ENCODE data around the gene TMEM151B. TPM values are rescaled to one million over a fixed set of nuclear protein-coding genes. Genes with fewer than 3 reads are reported as not detected.

TMEM151B gene
- total and polyA plus RNA-seq, 2 of the 13 experiments (the other 11 are each of a cell fraction or from before 2014, with no cell fraction given) = not detected

DNA sequence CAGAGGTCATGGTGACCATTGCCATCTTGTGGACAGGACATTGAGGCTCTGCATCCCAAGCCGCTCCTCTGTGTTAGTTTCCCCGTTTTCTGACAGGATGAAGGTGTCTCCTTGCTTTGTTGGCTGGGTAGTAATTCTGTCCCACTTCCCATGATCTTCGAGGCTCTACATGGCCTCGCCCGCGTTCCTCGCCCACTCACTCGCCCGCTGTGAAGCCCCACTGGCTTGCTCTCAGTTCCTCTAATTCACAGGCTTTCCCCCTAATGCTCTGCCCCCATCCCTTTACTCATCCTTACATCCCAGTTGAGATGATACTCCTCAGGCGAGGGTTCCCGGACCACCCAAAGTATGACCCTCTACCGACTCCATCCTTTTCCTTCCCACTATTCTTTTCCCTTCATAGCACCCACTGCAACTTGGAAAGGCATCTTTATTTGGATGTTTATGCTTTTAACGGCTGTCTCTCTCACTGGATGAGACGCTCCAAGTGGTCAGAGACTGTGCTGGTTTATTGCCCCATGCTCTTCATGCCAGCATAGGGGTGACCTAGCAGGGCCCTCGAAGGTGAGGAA, 12.4 kb upstream of the TMEM151B start (continued):
- TF ChIP-seq, protein P1, sequence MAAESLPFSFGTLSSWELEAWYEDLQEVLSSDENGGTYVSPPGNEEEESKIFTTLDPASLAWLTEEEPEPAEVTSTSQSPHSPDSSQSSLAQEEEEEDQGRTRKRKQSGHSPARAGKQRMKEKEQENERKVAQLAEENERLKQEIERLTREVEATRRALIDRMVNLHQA (CRISPR knock-in tag; IDR thresholded peaks at IDR 0.05) = no peak
- TF ChIP-seq MAFG (CRISPR knock-in tag; IDR thresholded peaks at IDR 0.05) = no peak
- no peak for TF ChIP-seq ZNF10 (CRISPR knock-in tag; IDR thresholded peaks at IDR 0.05; ENCODE audit: borderline replicate concordance, low read depth)
- no peak for TF ChIP-seq ZNF260 (CRISPR knock-in tag; IDR thresholded peaks at IDR 0.05; ENCODE audit: borderline replicate concordance, low read depth)
- TF ChIP-seq, protein P2, sequence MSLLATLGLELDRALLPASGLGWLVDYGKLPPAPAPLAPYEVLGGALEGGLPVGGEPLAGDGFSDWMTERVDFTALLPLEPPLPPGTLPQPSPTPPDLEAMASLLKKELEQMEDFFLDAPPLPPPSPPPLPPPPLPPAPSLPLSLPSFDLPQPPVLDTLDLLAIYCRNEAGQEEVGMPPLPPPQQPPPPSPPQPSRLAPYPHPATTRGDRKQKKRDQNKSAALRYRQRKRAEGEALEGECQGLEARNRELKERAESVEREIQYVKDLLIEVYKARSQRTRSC (CRISPR knock-in tag; IDR thresholded peaks at IDR 0.05; ENCODE audit: low read depth) = 0 out of 2 replicates have a peak, but pooled peaks have one; percentile 19
- TF ChIP-seq ZNF124 (CRISPR knock-in tag; IDR thresholded peaks at IDR 0.05) = 0 out of 2 replicates have a peak, but pooled peaks have one; percentile 6
- TF ChIP-seq TARDBP (CRISPR knock-in tag; IDR thresholded peaks at IDR 0.05) = no peak
- TF ChIP-seq, protein P3, sequence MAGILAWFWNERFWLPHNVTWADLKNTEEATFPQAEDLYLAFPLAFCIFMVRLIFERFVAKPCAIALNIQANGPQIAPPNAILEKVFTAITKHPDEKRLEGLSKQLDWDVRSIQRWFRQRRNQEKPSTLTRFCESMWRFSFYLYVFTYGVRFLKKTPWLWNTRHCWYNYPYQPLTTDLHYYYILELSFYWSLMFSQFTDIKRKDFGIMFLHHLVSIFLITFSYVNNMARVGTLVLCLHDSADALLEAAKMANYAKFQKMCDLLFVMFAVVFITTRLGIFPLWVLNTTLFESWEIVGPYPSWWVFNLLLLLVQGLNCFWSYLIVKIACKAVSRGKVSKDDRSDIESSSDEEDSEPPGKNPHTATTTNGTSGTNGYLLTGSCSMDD (CRISPR knock-in tag; IDR thresholded peaks at IDR 0.05) = no peak
- no peak for TF ChIP-seq FOXM1 (CRISPR knock-in tag; IDR thresholded peaks at IDR 0.05)
- no peak for TF ChIP-seq ZNF850 (CRISPR knock-in tag; conservative IDR thresholded peaks at IDR 0.05)
- no peak for TF ChIP-seq KMT2A (CRISPR knock-in tag; IDR thresholded peaks at IDR 0.05)
- TF ChIP-seq ZNF556 (CRISPR knock-in tag; IDR thresholded peaks at IDR 0.05; ENCODE audit: borderline replicate concordance) = no peak
- TF ChIP-seq NFIC (IDR thresholded peaks at IDR 0.05; ENCODE audit: low read length) = no peak
- TF ChIP-seq, protein P4, sequence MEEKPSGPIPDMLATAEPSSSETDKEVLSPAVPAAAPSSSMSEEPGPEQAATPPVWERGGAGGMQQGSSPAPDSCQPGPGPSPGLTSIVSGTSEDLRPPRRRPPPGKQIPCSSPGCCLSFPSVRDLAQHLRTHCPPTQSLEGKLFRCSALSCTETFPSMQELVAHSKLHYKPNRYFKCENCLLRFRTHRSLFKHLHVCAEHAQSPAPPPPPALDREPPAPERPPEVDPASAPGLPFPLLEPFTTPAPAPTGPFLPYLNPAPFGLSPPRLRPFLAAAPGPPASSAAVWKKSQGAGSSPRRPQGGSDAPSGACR (CRISPR knock-in tag; IDR thresholded peaks at IDR 0.05) = 0 out of 2 replicates have a peak, but pooled peaks have one; percentile 3
- TF ChIP-seq RELA (CRISPR knock-in tag; IDR thresholded peaks at IDR 0.05) = no peak
- no peak for TF ChIP-seq ZNF670 (CRISPR knock-in tag; IDR thresholded peaks at IDR 0.05; ENCODE audit: borderline replicate concordance)
- no peak for TF ChIP-seq PHB2 (IDR thresholded peaks at IDR 0.05; ENCODE audit: partially characterized antibody)
- TF ChIP-seq, protein P5, sequence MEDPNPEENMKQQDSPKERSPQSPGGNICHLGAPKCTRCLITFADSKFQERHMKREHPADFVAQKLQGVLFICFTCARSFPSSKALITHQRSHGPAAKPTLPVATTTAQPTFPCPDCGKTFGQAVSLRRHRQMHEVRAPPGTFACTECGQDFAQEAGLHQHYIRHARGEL (CRISPR knock-in tag; IDR thresholded peaks at IDR 0.05) = no peak
- TF ChIP-seq, protein P6, sequence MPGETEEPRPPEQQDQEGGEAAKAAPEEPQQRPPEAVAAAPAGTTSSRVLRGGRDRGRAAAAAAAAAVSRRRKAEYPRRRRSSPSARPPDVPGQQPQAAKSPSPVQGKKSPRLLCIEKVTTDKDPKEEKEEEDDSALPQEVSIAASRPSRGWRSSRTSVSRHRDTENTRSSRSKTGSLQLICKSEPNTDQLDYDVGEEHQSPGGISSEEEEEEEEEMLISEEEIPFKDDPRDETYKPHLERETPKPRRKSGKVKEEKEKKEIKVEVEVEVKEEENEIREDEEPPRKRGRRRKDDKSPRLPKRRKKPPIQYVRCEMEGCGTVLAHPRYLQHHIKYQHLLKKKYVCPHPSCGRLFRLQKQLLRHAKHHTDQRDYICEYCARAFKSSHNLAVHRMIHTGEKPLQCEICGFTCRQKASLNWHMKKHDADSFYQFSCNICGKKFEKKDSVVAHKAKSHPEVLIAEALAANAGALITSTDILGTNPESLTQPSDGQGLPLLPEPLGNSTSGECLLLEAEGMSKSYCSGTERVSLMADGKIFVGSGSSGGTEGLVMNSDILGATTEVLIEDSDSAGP (CRISPR knock-in tag; IDR thresholded peaks at IDR 0.05; ENCODE audit: borderline replicate concordance) = no peak
- no peak for TF ChIP-seq ZNF232 (CRISPR knock-in tag; IDR thresholded peaks at IDR 0.05; ENCODE audit: borderline replicate concordance)
- TF ChIP-seq, protein P7, sequence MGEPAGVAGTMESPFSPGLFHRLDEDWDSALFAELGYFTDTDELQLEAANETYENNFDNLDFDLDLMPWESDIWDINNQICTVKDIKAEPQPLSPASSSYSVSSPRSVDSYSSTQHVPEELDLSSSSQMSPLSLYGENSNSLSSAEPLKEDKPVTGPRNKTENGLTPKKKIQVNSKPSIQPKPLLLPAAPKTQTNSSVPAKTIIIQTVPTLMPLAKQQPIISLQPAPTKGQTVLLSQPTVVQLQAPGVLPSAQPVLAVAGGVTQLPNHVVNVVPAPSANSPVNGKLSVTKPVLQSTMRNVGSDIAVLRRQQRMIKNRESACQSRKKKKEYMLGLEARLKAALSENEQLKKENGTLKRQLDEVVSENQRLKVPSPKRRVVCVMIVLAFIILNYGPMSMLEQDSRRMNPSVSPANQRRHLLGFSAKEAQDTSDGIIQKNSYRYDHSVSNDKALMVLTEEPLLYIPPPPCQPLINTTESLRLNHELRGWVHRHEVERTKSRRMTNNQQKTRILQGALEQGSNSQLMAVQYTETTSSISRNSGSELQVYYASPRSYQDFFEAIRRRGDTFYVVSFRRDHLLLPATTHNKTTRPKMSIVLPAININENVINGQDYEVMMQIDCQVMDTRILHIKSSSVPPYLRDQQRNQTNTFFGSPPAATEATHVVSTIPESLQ (CRISPR knock-in tag; conservative IDR thresholded peaks at IDR 0.05) = 0 out of 2 replicates have a peak, but pooled peaks have one; percentile 24
- TF ChIP-seq PLRG1 (conservative IDR thresholded peaks at IDR 0.05) = no peak
- no peak for TF ChIP-seq KDM1A (CRISPR knock-in tag; IDR thresholded peaks at IDR 0.05)
- no peak for TF ChIP-seq AGO1 (IDR thresholded peaks at IDR 0.05; ENCODE audit: low read depth, low read length, poor library complexity, severe bottlenecking)

Data from HepG2 (cell line).